Fibroblast of pulmonary artery (primary cell): ENCODE measurements around the gene SNORC.

Source experiments
- DNase-seq: peaks from one replicate; pipeline ENCODE4 v3.0.0-alpha.2; 2010; ENCODE audit warnings: low read depth
- H3K4me3 ChIP-seq: replicated peaks from 2 replicates; pipeline ENCODE4 v1.5.1; 2011; ENCODE audit warnings: low read depth, mild to moderate bottlenecking, control low read depth, low read length, moderate library complexity
- TF ChIP-seq, protein P1 (sequence below): IDR thresholded peaks from 2 replicates; pipeline ENCODE4 v1.5.1; 2011; ENCODE audit warnings: mild to moderate bottlenecking, control low read depth, low read length, inconsistent platforms; ENCODE audit errors: missing control alignments

Gene SNORC

DNA sequence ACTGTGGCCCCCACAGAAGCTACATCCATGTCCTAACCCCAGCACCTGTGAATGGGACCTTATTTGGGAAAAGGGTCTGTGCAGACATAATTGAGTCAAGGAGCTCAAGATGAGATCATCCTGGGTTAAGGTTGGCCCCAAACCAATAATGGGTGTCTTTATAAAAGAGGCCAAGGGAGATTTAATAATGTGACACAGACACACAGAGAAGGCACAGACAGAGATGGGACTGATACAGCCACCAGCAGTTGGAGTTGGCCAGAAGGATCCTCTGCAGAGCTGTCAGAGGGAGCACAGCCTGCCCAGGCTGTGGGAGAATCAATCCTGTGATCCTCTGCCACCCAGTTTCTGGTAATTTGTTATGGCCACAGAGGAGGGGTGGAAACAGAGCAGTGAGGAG is 26.0 kb downstream of the SNORC start:
- TF ChIP-seq, protein P1, sequence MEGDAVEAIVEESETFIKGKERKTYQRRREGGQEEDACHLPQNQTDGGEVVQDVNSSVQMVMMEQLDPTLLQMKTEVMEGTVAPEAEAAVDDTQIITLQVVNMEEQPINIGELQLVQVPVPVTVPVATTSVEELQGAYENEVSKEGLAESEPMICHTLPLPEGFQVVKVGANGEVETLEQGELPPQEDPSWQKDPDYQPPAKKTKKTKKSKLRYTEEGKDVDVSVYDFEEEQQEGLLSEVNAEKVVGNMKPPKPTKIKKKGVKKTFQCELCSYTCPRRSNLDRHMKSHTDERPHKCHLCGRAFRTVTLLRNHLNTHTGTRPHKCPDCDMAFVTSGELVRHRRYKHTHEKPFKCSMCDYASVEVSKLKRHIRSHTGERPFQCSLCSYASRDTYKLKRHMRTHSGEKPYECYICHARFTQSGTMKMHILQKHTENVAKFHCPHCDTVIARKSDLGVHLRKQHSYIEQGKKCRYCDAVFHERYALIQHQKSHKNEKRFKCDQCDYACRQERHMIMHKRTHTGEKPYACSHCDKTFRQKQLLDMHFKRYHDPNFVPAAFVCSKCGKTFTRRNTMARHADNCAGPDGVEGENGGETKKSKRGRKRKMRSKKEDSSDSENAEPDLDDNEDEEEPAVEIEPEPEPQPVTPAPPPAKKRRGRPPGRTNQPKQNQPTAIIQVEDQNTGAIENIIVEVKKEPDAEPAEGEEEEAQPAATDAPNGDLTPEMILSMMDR: no peak
- H3K4me3 ChIP-seq: no peak overlapping the region
- no peak for DNase-seq

DNA sequence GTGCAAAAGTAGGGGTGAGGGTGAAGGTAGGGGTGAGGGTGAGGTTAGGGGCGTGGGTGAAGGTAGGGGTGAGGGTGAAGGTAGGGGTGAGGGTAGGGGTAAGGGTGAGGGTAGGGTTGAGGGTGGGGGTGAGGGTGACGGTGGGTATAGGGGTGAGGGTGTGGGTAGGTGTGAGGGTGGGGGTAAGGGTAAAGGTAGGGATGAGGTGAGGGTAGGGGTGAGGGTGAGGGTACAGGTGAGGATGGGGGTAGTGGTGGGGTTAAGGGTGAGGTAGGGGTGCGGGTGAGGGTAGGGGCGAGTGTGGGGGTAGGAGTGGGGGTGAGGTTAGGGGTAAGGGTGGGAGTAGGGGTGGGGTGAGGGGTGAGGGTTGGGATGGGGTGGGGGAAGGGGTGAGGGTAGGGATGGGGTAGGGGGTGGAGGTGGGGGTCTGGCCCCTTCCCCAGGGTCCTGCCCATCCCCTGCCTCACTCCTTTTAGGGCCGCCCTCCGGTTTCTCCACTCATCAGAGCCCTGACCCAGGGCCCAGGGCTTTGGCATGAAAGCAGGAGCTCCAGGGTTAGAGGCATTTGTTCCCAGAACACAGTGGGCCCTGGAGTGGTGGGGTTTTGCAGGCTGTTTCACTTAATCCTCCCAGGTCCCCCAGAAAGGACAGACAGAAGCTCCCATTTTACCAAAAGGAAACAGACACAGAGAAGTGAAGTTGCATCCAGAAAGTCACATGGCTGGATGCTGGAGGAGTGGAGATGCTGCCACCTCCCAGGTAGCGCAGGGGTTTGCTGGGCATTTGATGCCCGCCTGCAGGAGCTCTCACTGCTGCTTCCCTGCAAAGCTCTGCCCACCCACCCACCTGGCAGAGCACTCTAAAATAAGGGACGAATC is 26.9 kb downstream of the SNORC start:
- TF ChIP-seq, protein P1: no peak
- no peak for DNase-seq

DNA sequence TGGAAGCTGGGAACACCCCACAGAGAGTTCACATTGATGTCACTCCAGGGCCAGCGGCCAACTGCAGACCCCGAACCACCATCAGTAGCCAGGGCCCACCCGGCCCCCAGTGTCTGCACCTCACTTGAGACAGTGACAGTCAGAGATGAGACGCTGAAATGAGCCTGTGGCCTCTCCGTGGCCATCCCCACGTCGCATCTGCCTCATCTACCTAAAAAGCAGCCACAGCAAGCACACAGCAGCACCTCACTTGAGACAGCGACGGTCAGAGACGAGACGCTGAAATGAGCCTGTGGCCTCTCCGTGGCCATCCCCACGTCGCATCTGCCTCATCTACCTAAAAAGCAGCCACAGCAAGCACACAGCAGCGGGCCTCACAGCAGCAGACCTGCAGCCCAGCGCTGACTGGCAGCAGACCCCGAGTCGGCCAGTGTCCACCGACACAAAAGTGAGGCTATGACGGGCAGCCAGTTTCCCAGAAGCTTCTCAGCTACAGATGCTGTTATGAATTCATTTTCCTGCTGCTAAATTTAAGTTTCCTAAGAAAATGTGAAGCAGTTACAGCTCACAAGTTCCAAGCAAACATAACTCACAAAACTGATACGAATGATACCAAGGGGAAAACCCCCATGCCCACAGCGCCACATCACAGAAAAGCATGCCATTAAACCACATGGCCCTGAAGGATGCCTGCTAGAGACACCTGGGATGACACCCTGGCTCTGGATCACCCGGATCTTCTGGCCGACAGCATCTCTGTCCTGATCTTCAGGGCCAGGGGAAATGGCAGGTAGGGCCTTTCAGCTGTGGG is 27.7 kb downstream of the SNORC start:
- DNase-seq: no peak
- TF ChIP-seq, protein P1: no peak
- no peak overlapping the region for H3K4me3 ChIP-seq

More for the DNA sequence above, 26.9 kb downstream of the SNORC start:
- H3K4me3 ChIP-seq: no peak overlapping the region

DNA sequence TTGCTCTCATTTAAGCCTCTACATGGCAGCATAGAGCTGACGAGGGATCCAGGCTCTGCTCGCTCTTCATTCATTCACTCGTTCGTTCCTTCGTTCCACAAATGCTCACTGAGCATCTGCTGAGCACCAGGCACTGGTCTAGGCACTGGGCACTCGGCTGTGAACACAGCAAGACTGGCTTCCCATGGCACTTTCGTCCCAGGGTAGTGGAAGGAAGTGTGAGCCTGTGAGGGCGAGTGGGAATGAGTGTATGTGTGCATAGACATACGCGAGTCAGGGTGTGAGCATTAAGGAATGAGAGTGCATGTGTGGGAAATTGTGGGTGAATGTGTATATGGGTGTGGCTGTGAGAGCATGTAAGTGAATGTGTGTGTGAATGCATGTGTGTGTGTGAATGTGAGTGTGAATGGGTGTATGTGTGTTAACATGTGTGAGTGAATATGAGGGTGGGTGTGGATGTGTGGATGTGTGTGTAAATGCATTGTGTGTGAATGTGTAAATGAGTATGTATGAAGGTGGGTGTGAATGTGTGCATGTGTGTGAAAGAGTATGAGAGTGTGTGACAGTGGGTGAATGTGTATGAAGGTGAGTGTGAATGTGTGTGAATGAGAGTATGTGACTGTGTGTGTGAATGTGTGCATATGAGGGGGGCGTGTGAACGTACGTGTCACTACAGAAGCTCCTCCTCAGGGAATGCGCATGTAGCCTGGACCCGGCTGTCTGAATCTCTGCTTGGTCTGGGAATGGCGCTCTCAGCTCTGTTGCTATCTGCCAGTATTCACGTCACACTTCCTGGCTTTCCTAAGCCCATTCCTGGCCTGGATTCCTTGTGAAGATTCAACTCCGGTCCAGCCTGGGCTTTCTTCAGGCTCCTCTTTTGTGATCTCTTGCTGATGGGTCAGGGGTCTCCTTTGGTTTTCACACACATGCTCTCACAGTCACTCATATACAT is 28.8 kb downstream of the SNORC start:
- DNase-seq: peak; percentile 97
- TF ChIP-seq, protein P1: no peak
- no peak overlapping the region for H3K4me3 ChIP-seq

DNA sequence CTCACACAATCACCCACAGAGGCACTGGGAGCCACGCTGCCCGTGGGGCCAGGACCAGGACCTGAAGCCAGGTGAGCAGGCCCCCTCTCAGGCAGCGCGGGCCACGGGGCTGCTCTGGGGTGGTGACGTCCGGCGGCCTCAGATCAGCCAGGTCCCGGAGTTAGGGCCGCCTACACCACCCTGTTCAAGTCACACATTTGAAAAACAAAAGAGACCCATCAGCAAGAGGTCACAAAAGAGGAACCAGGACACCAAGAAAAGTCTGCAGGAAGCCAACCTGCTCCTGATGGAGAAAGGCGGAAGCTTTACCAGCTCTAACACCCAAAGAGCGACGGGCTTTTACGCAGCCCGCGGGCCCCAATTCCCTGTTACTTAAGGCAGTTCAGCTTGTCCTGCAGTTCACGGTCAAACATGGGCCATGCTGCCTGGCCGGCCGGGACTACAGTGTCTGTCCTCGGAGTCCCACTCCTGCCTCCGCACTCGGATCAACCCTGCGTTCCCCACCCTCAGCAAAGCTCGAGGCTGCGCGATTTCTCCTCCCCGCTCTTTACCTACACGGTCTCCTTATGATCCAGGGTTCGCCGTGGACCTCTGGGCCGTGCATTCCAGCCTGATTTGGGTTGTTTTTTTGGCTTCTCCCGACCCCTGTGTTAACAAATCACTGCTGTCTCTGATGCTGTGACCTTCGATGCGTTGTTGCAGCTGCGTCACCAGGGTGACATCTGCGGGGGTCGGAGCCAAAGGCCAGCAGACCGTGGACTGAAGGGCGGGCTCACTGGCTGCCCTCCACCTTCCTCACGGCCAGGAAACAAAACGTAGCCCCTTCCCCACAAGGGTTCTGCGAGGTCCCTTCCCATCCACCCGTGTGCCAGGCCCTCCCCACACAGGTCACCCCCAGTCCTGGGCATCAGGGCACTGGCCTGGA is 31.0 kb downstream of the SNORC start:
- TF ChIP-seq, protein P1: no peak
- H3K4me3 ChIP-seq: no peak overlapping the region
- no peak for DNase-seq
